ENCODE results near the gene PTP4A1. TPM values are rescaled to one million over a fixed set of nuclear protein-coding genes. Genes with fewer than 3 reads are reported as not detected.

The PTP4A1 gene
- total RNA-seq, 6 experiments from 2014 or later, result 147 to 342 (median 225) TPM

GRCh38 chr6:63576147-63576772 lies 4.0 kb downstream of the PTP4A1 start:
- Histone ChIP-seq H3K27ac (peak overlapping the region; percentile 10 to 100 (median 100)), H3K36me3 (peaks cover 0 to 51% (median 43%) of the 10 kb centered on the region in 4 donors), H3K27me3 (no peaks in the 10 kb centered on the region), H3K9me3 (no peaks in the 10 kb centered on the region), H3K4me3 (peak overlapping the region in 2 of 3 donors; percentile 78 to 79), H3K4me1 (peaks cover 0 to 23% (median 8%) of the 10 kb centered on the region in 4 donors)
- intact Hi-C loops (cut with DNase I), result no loop called here
- no peak for TF ChIP-seq CTCF (IDR thresholded peaks at IDR 0.05)
- TF ChIP-seq POLR2A (IDR thresholded peaks at IDR 0.05), result peak; percentile 31
- DNase-seq (no peak), ATAC-seq (no peak)
- 29% methylated on average over 3 of the region's 3 CpGs for WGBS (ENCODE audit: insufficient coverage, low coverage, low lambda C conversion rate, missing lambda C conversion rate)

- DNase-seq (no peak), ATAC-seq (no peak)
- Histone ChIP-seq H3K27ac (peak overlapping the region in 2 of 3 donors; percentile 100), H3K4me1 (peaks cover 0 to 23% (median 8%) of the 10 kb centered on the region in 4 donors), H3K36me3 (peaks cover 0 to 60% (median 49%) of the 10 kb centered on the region in 4 donors), H3K4me3 (no peak overlapping the region), H3K27me3 (no peaks in the 10 kb centered on the region), H3K9me3 (no peaks in the 10 kb centered on the region)
- no peak for TF ChIP-seq CTCF (IDR thresholded peaks at IDR 0.05)
- peak; percentile 70 for TF ChIP-seq POLR2A (IDR thresholded peaks at IDR 0.05)
- WGBS (ENCODE audit: insufficient coverage, low coverage, low lambda C conversion rate, missing lambda C conversion rate), result 79% methylated on average over 5 of the region's 5 CpGs
- intact Hi-C loops (cut with DNase I), result no loop called here
Observed at GRCh38 chr6:63576985-63577712, 4.9 kb downstream of the PTP4A1 start.

- WGBS (ENCODE audit: insufficient coverage, low coverage, low lambda C conversion rate, missing lambda C conversion rate), result 94% methylated on average over 2 of the region's 2 CpGs
- ATAC-seq (no peak), DNase-seq (no peak)
- no peaks in the 10 kb centered on the region for H3K9me3 ChIP-seq
- peaks cover 0 to 23% (median 8%) of the 10 kb centered on the region in 4 donors for H3K4me1 ChIP-seq
- peak overlapping the region in 1 of 3 donors; percentile 3 for H3K27ac ChIP-seq
- no peak for TF ChIP-seq CTCF (IDR thresholded peaks at IDR 0.05)
- no peak for TF ChIP-seq POLR2A (IDR thresholded peaks at IDR 0.05)
- H3K36me3 ChIP-seq, result peaks cover 0 to 72% (median 52%) of the 10 kb centered on the region in 4 donors
- intact Hi-C loops (cut with DNase I), result no loop called here
- no peak overlapping the region for H3K4me3 ChIP-seq
- H3K27me3 ChIP-seq, result no peaks in the 10 kb centered on the region
Observed at GRCh38 chr6:63578757-63579156, 6.5 kb downstream of the PTP4A1 start.

GRCh38 chr6:63579937-63580703 lies 7.8 kb downstream of the PTP4A1 start:
- Histone ChIP-seq H3K4me1 (peaks cover 0 to 23% (median 8%) of the 10 kb centered on the region in 4 donors), H3K27ac (peak overlapping the region in 1 of 3 donors; percentile 2), H3K36me3 (peaks cover 0 to 72% (median 53%) of the 10 kb centered on the region in 4 donors), H3K4me3 (no peak overlapping the region), H3K9me3 (no peaks in the 10 kb centered on the region), H3K27me3 (no peaks in the 10 kb centered on the region)
- peak in 3 of 4 donors; percentile 8 to 52 (median 14) for ATAC-seq
- intact Hi-C loops (cut with DNase I), result no loop called here
- TF ChIP-seq CTCF (IDR thresholded peaks at IDR 0.05) (no peak), POLR2A (IDR thresholded peaks at IDR 0.05) (peak; percentile 58)
- no peak for DNase-seq
- 89% methylated on average over 6 of the region's 6 CpGs for WGBS (ENCODE audit: insufficient coverage, low coverage, low lambda C conversion rate, missing lambda C conversion rate)
